Measurements from ENCODE around the gene CHRNE. TPM values are rescaled to one million over a fixed set of nuclear protein-coding genes. Genes with fewer than 3 reads are reported as not detected.
A peak's percentile ranks its signal among the peaks of the same experiment; 100 is the strongest.

CHRNE gene
- total and polyA plus RNA-seq, 2 of the 13 experiments (the other 11 are each of a cell fraction or from before 2014, with no cell fraction given): 0.53 to 0.59 TPM

GRCh38 chr17:4920351-4921048 lies 17.6 kb upstream of the CHRNE start (continued):
- TF ChIP-seq ZBTB39 (CRISPR knock-in tag; IDR thresholded peaks at IDR 0.05) (no peak), BCL3 (CRISPR knock-in tag; IDR thresholded peaks at IDR 0.05) (0 out of 2 replicates have a peak, but pooled peaks have one; percentile 28), TCF7 (IDR thresholded peaks at IDR 0.05; ENCODE audit: low read depth) (no peak), SP4 (CRISPR knock-in tag; IDR thresholded peaks at IDR 0.05) (no peak), HES4 (CRISPR knock-in tag; IDR thresholded peaks at IDR 0.05; ENCODE audit: borderline replicate concordance) (no peak), ZNF672 (CRISPR knock-in tag; IDR thresholded peaks at IDR 0.05) (no peak), ZNF260 (CRISPR knock-in tag; IDR thresholded peaks at IDR 0.05; ENCODE audit: borderline replicate concordance, low read depth) (no peak), ZHX1 (CRISPR knock-in tag; IDR thresholded peaks at IDR 0.05; ENCODE audit: low read depth) (peak; percentile 49; the same call in 1 of the 2 replicates), NR2C2 (CRISPR knock-in tag; IDR thresholded peaks at IDR 0.05; ENCODE audit: borderline replicate concordance) (no peak; the same call in 1 of the 2 replicates), SALL2 (CRISPR knock-in tag; IDR thresholded peaks at IDR 0.05) (no peak), MBNL3 (CRISPR knock-in tag; conservative IDR thresholded peaks at IDR 0.05) (no peak), TAF15 (IDR thresholded peaks at IDR 0.05; ENCODE audit: low read depth, low read length, poor library complexity, severe bottlenecking) (no peak), ZNF552 (CRISPR knock-in tag; IDR thresholded peaks at IDR 0.05; ENCODE audit: borderline replicate concordance) (no peak), MYC (CRISPR knock-in tag; IDR thresholded peaks at IDR 0.05; ENCODE audit: borderline replicate concordance) (no peak), ZNF224 (CRISPR knock-in tag; IDR thresholded peaks at IDR 0.05) (no peak), ZEB1 (IDR thresholded peaks at IDR 0.05; ENCODE audit: insufficient replicate concordance, low read depth) (no peak), ZNF274 (CRISPR knock-in tag; IDR thresholded peaks at IDR 0.05) (no peak), ZNF605 (CRISPR knock-in tag; IDR thresholded peaks at IDR 0.05) (no peak), HMG20B (CRISPR knock-in tag; conservative IDR thresholded peaks at IDR 0.05) (no peak), ESRRA (CRISPR knock-in tag; IDR thresholded peaks at IDR 0.05; ENCODE audit: low read depth) (no peak), ZNF710 (CRISPR knock-in tag; IDR thresholded peaks at IDR 0.05; ENCODE audit: borderline replicate concordance) (no peak), JARID2 (CRISPR knock-in tag; IDR thresholded peaks at IDR 0.05; ENCODE audit: insufficient replicate concordance) (no peak)
